Left ventricle myocardium inferior (tissue), 1 donor: ENCODE measurements around the gene PLEKHB2. TPM values are rescaled to one million over a fixed set of nuclear protein-coding genes. Genes with fewer than 3 reads are reported as not detected.
"Not testable (repeated sequence)": the region's sequence is repeated elsewhere in the genome, so short reads cannot be mapped to it uniquely, and the experiment has no call there.

Experiments
- DNase-seq: peaks from one replicate; pipeline ENCODE4 v3.0.0-alpha.2; 2020
- H3K27ac ChIP-seq: fragments of 200-600 bp; replicated peaks from 2 replicates; pipeline ENCODE4 v1.8.0; 2021
- H3K27me3 ChIP-seq: fragments of 200-600 bp; 2 replicates; pipeline ENCODE4 v1.8.0; 2021; ENCODE audit warnings: low read depth
- H3K36me3 ChIP-seq: fragments of 200-600 bp; 2 replicates; pipeline ENCODE4 v1.8.0; 2021
- H3K4me1 ChIP-seq: fragments of 200-600 bp; 2 replicates; pipeline ENCODE4 v1.8.0; 2021
- H3K4me3 ChIP-seq: fragments of 200-600 bp; 2 replicates; pipeline ENCODE4 v1.8.0; 2021; ENCODE audit warnings: mild to moderate bottlenecking, moderate library complexity
- H3K9me3 ChIP-seq: fragments of 200-600 bp; replicated peaks from 2 replicates; pipeline ENCODE4 v1.8.0; 2021
- intact Hi-C: fragments of 100-400 bp; cut with micrococcal nuclease; formaldehyde crosslinking; loops from one replicate; pipeline ENCODE4 v1.11.0; 2022
- total RNA-seq: library from RNA; stranded (reverse); fragmentation: NEBNext Ultra II Directional; extraction: Animal tissue kit (Norgen Biotek cat#: 25700); gene quantifications from one replicate; pipeline ENCODE4 v1.2.1, GENCODE V29; 2021
- TF ChIP-seq, protein P1 (sequence below): fragments of 200-600 bp; IDR thresholded peaks from 2 replicates; pipeline ENCODE4 v1.8.0; 2021; ENCODE audit warnings: antibody characterized with exemption, mild to moderate bottlenecking, borderline replicate concordance
- donor health status: DM: no; HTN: yes; CAD: no; lungs with severe emphysema.

PLEKHB2 gene
- total RNA-seq, 1 donor from 2014 or later, result 42.9 TPM

GRCh38 chr2:131077182-131077846 is 27.8 kb upstream of the PLEKHB2 start:
- Histone ChIP-seq H3K27ac (peak overlapping the region; percentile 20), H3K27me3 (no peaks in the 10 kb centered on the region), H3K36me3 (peaks cover 83% of the 10 kb centered on the region), H3K4me3 (no peak overlapping the region), H3K4me1 (peaks cover 70% of the 10 kb centered on the region), H3K9me3 (no peaks in the 10 kb centered on the region)
- intact Hi-C loops, result no loop called here
- TF ChIP-seq, protein P1, sequence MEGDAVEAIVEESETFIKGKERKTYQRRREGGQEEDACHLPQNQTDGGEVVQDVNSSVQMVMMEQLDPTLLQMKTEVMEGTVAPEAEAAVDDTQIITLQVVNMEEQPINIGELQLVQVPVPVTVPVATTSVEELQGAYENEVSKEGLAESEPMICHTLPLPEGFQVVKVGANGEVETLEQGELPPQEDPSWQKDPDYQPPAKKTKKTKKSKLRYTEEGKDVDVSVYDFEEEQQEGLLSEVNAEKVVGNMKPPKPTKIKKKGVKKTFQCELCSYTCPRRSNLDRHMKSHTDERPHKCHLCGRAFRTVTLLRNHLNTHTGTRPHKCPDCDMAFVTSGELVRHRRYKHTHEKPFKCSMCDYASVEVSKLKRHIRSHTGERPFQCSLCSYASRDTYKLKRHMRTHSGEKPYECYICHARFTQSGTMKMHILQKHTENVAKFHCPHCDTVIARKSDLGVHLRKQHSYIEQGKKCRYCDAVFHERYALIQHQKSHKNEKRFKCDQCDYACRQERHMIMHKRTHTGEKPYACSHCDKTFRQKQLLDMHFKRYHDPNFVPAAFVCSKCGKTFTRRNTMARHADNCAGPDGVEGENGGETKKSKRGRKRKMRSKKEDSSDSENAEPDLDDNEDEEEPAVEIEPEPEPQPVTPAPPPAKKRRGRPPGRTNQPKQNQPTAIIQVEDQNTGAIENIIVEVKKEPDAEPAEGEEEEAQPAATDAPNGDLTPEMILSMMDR, result no peak
- no peak for DNase-seq

DNA sequence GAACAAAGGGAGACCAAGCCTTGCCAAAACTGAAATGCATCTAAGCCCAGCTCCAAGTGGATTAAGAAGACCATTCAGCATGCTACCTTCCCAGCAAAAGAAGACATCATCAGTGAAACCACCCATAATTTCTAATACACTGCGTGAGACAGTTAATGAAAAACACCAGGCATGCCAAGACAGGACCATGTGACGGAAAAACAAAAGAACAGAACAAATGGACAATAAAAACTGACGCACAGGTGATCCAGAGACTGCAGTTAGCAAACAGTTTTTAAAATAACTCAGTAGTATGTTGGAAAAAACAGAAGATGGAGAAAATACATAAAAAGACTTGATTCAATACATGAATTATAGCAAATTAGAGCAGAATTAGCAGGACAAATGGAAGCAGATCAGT is 27.2 kb upstream of the PLEKHB2 start:
- no peaks in the 10 kb centered on the region for H3K9me3 ChIP-seq
- intact Hi-C loops, result no loop called here
- H3K27me3 ChIP-seq, result no peaks in the 10 kb centered on the region
- peaks cover 74% of the 10 kb centered on the region for H3K4me1 ChIP-seq
- no peak overlapping the region for H3K4me3 ChIP-seq
- H3K36me3 ChIP-seq, result peaks cover 80% of the 10 kb centered on the region
- TF ChIP-seq, protein P1, result no peak
- no peak for DNase-seq
- peak overlapping the region; percentile 20 for H3K27ac ChIP-seq

GRCh38 chr2:131079931-131080330 is 25.2 kb upstream of the PLEKHB2 start:
- DNase-seq, intact Hi-C loops, H3K27me3 ChIP-seq, H3K9me3 ChIP-seq, H3K4me3 ChIP-seq, H3K27ac ChIP-seq: not testable (repeated sequence)
- peaks cover 68% of the 10 kb centered on the region for H3K36me3 ChIP-seq
- H3K4me1 ChIP-seq, result peaks cover 73% of the 10 kb centered on the region

- H3K36me3 ChIP-seq, result peaks cover 62% of the 10 kb centered on the region
- TF ChIP-seq, protein P1, result no peak
- H3K9me3 ChIP-seq, result no peaks in the 10 kb centered on the region
- H3K4me1 ChIP-seq, result peaks cover 73% of the 10 kb centered on the region
- intact Hi-C loops, result no loop called here
- H3K27ac ChIP-seq, result no peak overlapping the region
- no peaks in the 10 kb centered on the region for H3K27me3 ChIP-seq
- H3K4me3 ChIP-seq, result no peak overlapping the region
- DNase-seq, result no peak
These were observed 23.9 kb upstream of the PLEKHB2 start for GRCh38 chr2:131081190-131081589.

- intact Hi-C loops, result no loop called here
- TF ChIP-seq, protein P1, result no peak
- H3K27ac ChIP-seq, result peak overlapping the region; percentile 26
- peaks cover 56% of the 10 kb centered on the region for H3K36me3 ChIP-seq
- H3K4me3 ChIP-seq, result no peak overlapping the region
- no peak for DNase-seq
- no peaks in the 10 kb centered on the region for H3K9me3 ChIP-seq
- H3K27me3 ChIP-seq, result no peaks in the 10 kb centered on the region
- peaks cover 47% of the 10 kb centered on the region for H3K4me1 ChIP-seq
These were observed 19.5 kb upstream of the PLEKHB2 start for GRCh38 chr2:131085646-131086045.

DNA sequence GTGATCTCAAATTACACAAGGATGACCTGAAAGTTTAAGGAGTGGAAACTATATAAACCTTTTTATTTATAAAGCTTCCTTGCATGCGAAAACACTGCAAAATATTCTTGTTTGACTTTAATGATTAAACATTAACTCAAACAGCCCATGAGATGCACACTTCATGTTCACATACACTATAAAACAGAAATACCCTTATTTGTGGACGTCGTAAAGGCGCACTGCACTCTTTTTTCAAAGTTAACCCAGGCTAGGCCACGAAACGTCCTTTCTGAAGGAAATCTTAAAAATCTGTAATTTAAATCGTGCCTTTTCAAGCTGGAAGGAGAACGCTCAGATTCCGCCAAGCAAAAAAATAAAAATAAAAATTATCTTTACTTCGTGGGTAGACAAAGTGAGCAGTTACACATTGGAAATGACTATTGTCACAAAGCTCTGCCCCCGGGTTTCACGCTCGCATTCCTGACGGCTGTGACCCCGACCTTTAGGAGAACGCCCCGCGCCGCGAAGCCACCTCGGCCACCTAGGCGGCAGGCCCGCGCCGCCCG is 12.6 kb upstream of the PLEKHB2 start:
- DNase-seq, result no peak
- TF ChIP-seq, protein P1, result no peak
- H3K4me1 ChIP-seq, result peaks cover 36% of the 10 kb centered on the region
- H3K27ac ChIP-seq, result peak overlapping the region; percentile 98
- peak overlapping the region; percentile 88 for H3K4me3 ChIP-seq
- no peaks in the 10 kb centered on the region for H3K9me3 ChIP-seq
- H3K27me3 ChIP-seq, result no peaks in the 10 kb centered on the region
- H3K36me3 ChIP-seq, result peaks cover 31% of the 10 kb centered on the region
- intact Hi-C loops, result no loop called here
